Stimulated activated CD8-positive, alpha-beta memory T cell treated with anti-CD3 and anti-CD28 coated beads, Interleukin-15, amount 100 ng/mL, for 4 hours (primary cell): Measurements from ENCODE around the gene KCTD19.

Experiments used
- DNase-seq, 2 donors: peaks; one replicate each; pipeline ENCODE4 v3.0.0-alpha.2; 2020; ENCODE audit warnings: low read depth in 2 of 2

Gene KCTD19

GRCh38 chr16:67317853-67318252 is 8.7 kb downstream of the KCTD19 start:
- no peak for DNase-seq

- DNase-seq = no peak
These were observed 13.8 kb downstream of the KCTD19 start for GRCh38 chr16:67312719-67313118.

- peak; percentile 6 to 48 for DNase-seq
These were observed 14.7 kb downstream of the KCTD19 start for GRCh38 chr16:67311607-67312488.

GRCh38 chr16:67310561-67310960 is 16.0 kb downstream of the KCTD19 start:
- no peak for DNase-seq

GRCh38 chr16:67305216-67306071 is 21.1 kb downstream of the KCTD19 start:
- DNase-seq = no peak

DNA sequence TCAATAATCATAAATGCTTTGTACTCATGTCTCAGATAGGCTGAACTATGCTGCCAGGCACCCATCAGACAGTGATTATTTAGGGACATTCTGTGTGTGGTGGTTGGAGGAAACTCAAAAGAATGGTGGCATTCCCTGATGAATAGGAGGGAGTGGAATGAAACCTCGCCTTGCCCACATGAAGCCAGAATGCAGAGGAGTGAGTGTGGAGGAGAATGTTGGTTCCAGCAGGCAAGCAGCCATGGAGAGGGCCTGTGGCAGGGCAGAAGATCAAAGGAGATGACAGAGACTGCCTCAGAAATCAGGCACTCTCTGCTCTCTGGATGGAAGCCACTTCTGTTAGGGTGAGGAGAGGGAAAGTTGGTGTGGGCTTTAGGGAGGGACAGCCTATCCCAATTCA is 22.5 kb downstream of the KCTD19 start:
- no peak for DNase-seq

GRCh38 chr16:67302970-67303369 is 23.6 kb downstream of the KCTD19 start:
- DNase-seq = no peak

DNA sequence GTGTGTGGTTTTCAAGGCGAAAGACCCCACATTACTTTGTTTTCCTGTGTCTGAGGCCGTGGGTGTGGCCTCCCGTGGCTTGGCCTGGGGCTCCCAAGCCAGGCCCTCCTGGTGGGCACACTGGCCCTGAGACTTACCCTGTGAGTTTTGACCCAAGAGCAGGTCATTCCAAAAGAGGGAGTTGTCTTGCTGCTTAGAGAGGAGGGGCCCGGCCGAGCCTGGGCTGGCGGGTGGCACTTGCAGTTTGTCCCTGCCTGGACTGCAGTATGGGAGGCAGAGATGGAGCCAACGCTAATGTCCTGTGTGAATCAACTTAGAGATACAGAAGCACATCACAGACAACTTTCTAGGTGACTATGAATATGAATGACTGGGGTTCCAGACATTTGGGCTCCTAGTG is 24.5 kb downstream of the KCTD19 start:
- DNase-seq = no peak

GRCh38 chr16:67301080-67301782 is 25.3 kb downstream of the KCTD19 start:
- DNase-seq = no peak

DNA sequence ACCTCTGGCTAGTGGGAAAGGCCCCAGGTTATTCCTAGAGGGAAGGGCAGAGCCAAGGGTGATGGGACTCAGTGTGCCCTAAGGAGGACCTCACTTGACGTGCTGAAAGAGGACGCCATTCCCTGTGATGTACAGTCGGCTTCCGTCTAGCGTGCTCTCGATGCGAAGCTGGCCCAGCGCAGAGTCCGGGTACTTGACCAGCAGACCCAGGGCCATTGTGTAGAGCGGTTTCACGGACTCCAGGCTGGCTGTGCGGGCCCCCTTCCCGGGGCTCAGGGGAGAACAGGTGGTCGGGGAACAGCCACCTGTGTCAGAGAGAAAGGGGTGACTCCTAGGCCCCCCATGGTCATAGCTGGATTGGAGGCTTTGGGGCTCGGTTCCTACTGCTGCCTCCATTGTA is 27.3 kb downstream of the KCTD19 start:
- no peak for DNase-seq

GRCh38 chr16:67298277-67298676 is 28.3 kb downstream of the KCTD19 start:
- no peak for DNase-seq

GRCh38 chr16:67296420-67296819 is 30.1 kb downstream of the KCTD19 start:
- no peak for DNase-seq

GRCh38 chr16:67294938-67295361 is 31.6 kb downstream of the KCTD19 start:
- DNase-seq = no peak

GRCh38 chr16:67294171-67294757 is 32.3 kb downstream of the KCTD19 start:
- no peak for DNase-seq

DNA sequence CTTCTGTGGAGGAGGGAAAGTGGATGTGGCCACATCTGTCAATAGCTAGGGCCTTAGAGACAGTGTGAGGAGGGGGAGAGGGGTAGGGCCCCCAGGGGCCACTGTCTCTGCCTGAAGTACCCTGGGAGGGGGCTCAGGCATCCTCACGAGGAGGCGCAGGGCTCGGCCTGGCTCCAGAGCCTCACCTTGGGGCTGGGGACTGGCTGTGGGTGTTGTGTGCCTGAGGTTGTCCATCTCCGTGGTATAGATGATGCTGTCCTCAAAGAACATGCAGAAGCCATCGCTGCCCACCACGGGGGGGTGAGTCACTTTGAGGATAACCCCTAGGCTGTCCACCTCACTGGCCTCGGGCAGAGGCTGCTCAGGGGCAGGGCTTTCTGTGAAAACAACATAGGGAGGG is 35.1 kb downstream of the KCTD19 start:
- DNase-seq = no peak

- DNase-seq = no peak
These were observed 38.6 kb downstream of the KCTD19 start for GRCh38 chr16:67287960-67288359.

DNA sequence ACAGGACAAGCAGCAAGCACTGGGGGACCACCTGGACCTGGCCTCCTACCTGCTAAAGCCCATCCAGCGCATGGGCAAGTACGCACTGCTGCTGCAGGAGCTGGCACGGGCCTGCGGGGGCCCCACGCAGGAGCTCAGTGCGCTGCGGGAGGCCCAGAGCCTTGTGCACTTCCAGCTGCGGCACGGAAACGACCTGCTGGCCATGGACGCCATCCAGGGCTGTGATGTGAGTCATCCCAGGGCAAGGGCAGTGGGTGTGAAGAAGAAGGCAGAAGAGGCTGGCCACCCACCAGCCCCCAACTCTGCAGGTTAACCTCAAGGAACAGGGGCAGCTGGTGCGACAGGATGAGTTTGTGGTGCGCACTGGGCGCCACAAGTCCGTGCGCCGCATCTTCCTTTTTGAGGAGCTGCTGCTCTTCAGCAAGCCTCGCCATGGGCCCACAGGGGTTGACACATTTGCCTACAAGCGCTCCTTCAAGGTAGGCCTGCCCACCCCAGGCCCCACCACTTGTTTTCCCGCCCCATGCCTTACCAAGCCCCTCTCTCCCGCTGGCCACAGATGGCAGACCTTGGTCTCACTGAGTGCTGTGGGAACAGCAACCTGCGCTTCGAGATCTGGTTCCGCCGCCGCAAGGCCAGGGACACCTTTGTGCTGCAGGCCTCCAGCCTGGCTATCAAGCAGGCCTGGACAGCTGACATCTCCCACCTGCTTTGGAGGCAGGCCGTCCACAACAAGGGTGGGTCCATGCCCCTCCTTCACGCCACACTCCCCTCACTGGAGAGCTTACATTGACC is 39.9 kb downstream of the KCTD19 start:
- DNase-seq = no peak

GRCh38 chr16:67284699-67285646 is 41.6 kb downstream of the KCTD19 start:
- DNase-seq = no peak

- DNase-seq = no peak
These were observed 42.5 kb downstream of the KCTD19 start for GRCh38 chr16:67283826-67284555.
